Measurements from ENCODE around the gene C2CD2. TPM values are rescaled to one million over a fixed set of nuclear protein-coding genes. Genes with fewer than 3 reads are reported as not detected.

Gene C2CD2
- total and polyA plus RNA-seq, 2 donors (not counting 3 experiments of a cell fraction or from before 2014, with no cell fraction given): 32.6 to 41.2 TPM

DNA sequence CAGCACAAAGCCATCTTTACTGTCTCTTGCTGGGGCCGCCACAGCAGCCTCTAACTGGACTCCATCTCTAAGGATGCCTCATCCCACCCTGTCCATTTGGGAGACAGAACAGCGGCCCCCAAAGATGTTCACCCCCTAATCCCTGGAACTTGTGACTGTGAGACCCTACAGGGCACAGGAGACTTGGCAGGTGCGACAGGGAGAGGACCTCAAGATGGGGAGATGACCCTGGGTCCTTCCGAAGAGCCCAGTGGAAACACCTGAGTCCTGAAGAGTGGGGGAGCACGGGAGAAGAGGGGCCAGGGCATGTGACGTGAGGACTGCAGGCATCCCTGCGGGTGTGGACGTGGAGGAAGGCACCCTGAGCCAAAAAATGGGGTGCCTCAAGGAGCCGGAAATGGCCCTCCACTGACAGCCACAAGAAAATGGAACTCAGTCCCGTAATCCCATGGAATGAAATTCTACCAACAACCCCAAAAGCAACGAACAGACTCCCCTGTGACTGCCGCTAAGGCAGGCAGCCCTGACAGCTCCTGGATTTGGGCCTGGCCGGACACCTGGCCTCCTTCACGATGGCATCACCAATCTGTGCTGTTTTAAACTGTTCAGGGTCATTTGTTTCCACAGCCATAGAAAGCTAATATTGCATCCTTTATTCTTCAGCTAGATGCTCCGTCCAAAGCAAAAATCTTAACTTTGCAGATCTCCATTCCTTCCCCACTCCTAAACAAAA lies 34.0 kb downstream of the C2CD2 start:
- no peak for TF ChIP-seq GATA2 (IDR thresholded peaks at IDR 0.05; ENCODE audit: insufficient read depth, insufficient read length, low read depth, low read length)
- TF ChIP-seq FOS (IDR thresholded peaks at IDR 0.05; ENCODE audit: borderline replicate concordance, insufficient read depth, low read length): no peak
- TF ChIP-seq, protein P1, sequence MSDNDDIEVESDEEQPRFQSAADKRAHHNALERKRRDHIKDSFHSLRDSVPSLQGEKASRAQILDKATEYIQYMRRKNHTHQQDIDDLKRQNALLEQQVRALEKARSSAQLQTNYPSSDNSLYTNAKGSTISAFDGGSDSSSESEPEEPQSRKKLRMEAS (IDR thresholded peaks at IDR 0.05; ENCODE audit: insufficient read depth, insufficient read length): no peak
- no peak for TF ChIP-seq POLR2A (IDR thresholded peaks at IDR 0.05; ENCODE audit: low read depth, low read length)
- TF ChIP-seq, protein P2, sequence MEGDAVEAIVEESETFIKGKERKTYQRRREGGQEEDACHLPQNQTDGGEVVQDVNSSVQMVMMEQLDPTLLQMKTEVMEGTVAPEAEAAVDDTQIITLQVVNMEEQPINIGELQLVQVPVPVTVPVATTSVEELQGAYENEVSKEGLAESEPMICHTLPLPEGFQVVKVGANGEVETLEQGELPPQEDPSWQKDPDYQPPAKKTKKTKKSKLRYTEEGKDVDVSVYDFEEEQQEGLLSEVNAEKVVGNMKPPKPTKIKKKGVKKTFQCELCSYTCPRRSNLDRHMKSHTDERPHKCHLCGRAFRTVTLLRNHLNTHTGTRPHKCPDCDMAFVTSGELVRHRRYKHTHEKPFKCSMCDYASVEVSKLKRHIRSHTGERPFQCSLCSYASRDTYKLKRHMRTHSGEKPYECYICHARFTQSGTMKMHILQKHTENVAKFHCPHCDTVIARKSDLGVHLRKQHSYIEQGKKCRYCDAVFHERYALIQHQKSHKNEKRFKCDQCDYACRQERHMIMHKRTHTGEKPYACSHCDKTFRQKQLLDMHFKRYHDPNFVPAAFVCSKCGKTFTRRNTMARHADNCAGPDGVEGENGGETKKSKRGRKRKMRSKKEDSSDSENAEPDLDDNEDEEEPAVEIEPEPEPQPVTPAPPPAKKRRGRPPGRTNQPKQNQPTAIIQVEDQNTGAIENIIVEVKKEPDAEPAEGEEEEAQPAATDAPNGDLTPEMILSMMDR (IDR thresholded peaks at IDR 0.05; ENCODE audit: extremely low read depth in 1 of 2, insufficient read depth in 1 of 2, low read depth in 1 of 2, low read length in 2 of 2): no peak
- no peak for TF ChIP-seq JUN (IDR thresholded peaks at IDR 0.05; ENCODE audit: borderline replicate concordance, insufficient read depth, insufficient read length, low read depth)
- TF ChIP-seq POLR2AphosphoS5 (IDR thresholded peaks at IDR 0.05; ENCODE audit: insufficient read depth, low read depth, low read length): no peak
- no peak for TF ChIP-seq EZH2 (IDR thresholded peaks at IDR 0.05; ENCODE audit: borderline replicate concordance, low read depth, low read length, severe bottlenecking)
- TF ChIP-seq MYC (IDR thresholded peaks at IDR 0.05; ENCODE audit: low read depth, low read length): no peak

More for the DNA sequence above, 34.0 kb downstream of the C2CD2 start:
- intact Hi-C loops (cut with micrococcal nuclease) (no loop called here), dilution Hi-C loops (cut with MboI; ENCODE audit: extremely low pct_ligation_motif_present, low sequenced_read_pairs) (no loop called here)
- ChIA-PET POLR2A (no interaction called here), CTCF (interaction anchor here (0.6 to 1.5 kb wide), 3 partner anchors 9 to 14 kb away, joined by 3 to 5 read pairs (median 3); no protein-coding TSS in a partner anchor)
- Histone ChIP-seq H3K9me3 (replicated peaks; ENCODE audit: control insufficient read depth, insufficient read depth, low read length) (no peaks in the 10 kb centered on the region), H3K9ac (replicated peaks; ENCODE audit: extremely low read depth, insufficient read depth, low read length) (no peak overlapping the region), H4K20me1 (replicated peaks; ENCODE audit: control insufficient read depth, extremely low read depth, insufficient read depth, low read length) (no peaks in the 10 kb centered on the region), H3K4me2 (ENCODE audit: insufficient read depth, low read length) (no peak overlapping the region), H2AFZ (ENCODE audit: low read depth, low read length) (no peak overlapping the region), H3K27ac (ENCODE audit: insufficient read depth, low read depth, low read length) (no peak overlapping the region), H3K4me3 (replicated peaks in 1 of 3; ENCODE audit: insufficient read depth in 1 of 3, low read depth in 1 of 3, low read length in 3 of 3) (no peak overlapping the region), H3K36me3 (ENCODE audit: control insufficient read depth in 2 of 2, extremely low read depth in 1 of 2, insufficient read depth in 2 of 2, low read length in 2 of 2) (peaks cover 10 to 36% of the 10 kb centered on the region in 2 experiments), H3K79me2 (ENCODE audit: control insufficient read depth, insufficient read depth, low read length) (peaks cover 5% of the 10 kb centered on the region), H3K27me3 (ENCODE audit: control insufficient read depth in 2 of 2, insufficient read depth in 2 of 2, low read length in 2 of 2) (no peaks in the 10 kb centered on the region), H3K4me1 (ENCODE audit: control insufficient read depth, extremely low read depth, insufficient read depth, low read length) (no peaks in the 10 kb centered on the region), H3K9me1 (replicated peaks; ENCODE audit: control insufficient read depth, extremely low read depth, insufficient read depth, low read length) (no peaks in the 10 kb centered on the region)
- BruUV-seq (replicated peaks): no TSS peak
- DNase-seq (ENCODE audit: low read depth, low spot score) (no peak), FAIRE-seq (no peak)

Measured in endothelial cell of umbilical vein (primary cell).